ENCODE data around the gene F10. TPM values are rescaled to one million over a fixed set of nuclear protein-coding genes. Genes with fewer than 3 reads are reported as not detected.

The F10 gene
- total RNA-seq, 1 donor from 2014 or later = not detected

GRCh38 chr13:113166681-113167080, 44.1 kb downstream of the F10 start:
- no peak for DNase-seq (ENCODE audit: extremely low read depth, low read depth, low spot score)

- DNase-seq (ENCODE audit: extremely low read depth, low read depth, low spot score) = no peak
These were observed 44.6 kb downstream of the F10 start for GRCh38 chr13:113167155-113167554.

GRCh38 chr13:113167575-113167974, 45.0 kb downstream of the F10 start:
- no peak for DNase-seq (ENCODE audit: extremely low read depth, low read depth, low spot score)

DNA sequence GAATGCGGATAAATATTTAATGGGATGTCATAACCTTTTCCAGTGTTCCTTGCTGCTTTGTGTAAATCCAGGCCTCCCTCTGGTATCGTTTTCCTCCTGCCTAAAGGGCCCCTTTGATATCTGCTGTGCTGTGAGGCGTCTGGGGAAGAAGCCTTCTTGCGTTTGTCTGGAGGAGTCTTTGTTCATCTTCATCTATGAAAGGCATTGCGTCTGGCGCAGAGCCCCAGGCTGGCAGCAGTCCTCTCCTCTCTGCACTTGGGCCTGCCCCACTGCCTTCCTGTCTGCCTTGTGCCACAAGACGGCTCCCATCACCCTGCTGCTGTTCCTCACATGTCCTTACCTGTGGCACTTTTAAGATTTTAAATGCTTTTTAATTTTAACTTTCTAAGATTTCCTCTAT, 45.6 kb downstream of the F10 start:
- no peak for DNase-seq (ENCODE audit: extremely low read depth, low read depth, low spot score)

DNA sequence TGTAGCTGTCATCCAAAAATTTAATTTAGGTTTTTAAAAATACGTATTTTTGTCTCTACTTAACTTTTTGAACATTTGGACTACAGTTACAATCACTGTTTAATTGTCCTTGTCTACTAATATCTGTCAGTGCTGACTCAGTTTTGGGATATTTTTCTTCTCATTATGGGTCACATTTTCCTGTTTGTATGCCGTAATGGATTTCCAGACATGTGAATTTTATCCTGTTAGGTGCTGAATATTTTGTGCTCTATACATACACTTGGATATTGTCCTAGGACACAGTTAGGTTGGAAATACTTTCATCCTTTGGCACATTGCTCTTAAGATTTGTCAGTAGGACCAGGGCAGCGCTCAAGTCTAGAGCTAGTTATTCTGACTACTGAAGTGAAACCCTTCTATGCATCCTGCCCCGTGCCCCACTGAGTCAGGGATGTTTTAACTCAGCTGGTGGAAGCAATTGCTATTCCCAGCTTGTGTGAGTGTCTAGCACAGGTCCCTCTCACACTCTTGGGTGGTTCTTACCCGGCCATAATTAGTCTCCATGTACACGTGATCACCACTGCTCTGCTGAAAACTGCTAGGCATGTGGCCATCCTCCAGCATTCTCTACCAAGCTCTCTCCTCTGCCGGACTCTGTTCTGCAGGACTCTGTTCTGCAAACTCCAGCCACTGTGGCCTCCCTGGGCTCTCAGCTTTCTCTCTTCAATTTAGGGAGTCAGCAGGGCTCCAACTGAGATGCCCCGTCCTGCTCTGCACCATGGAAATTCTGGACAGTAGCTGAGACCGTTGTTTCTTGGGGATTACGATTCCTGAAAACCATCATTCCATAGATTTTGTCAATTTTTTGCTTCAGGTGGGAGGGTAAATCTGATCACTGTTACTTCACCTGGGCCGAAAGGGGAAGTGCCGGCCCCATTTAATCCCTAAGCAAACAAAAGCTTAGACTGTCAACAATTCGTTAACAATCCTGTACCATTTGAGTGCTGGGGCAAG, 47.0 kb downstream of the F10 start:
- no peak for DNase-seq (ENCODE audit: extremely low read depth, low read depth, low spot score)

GRCh38 chr13:113170511-113170910, 47.9 kb downstream of the F10 start:
- peak; percentile 68 for DNase-seq (ENCODE audit: extremely low read depth, low read depth, low spot score)

- no peak for DNase-seq (ENCODE audit: extremely low read depth, low read depth, low spot score)
These were observed 48.9 kb downstream of the F10 start for GRCh38 chr13:113171250-113172125.

- no peak for DNase-seq (ENCODE audit: extremely low read depth, low read depth, low spot score)
These were observed 49.9 kb downstream of the F10 start for GRCh38 chr13:113172419-113172926.

DNA sequence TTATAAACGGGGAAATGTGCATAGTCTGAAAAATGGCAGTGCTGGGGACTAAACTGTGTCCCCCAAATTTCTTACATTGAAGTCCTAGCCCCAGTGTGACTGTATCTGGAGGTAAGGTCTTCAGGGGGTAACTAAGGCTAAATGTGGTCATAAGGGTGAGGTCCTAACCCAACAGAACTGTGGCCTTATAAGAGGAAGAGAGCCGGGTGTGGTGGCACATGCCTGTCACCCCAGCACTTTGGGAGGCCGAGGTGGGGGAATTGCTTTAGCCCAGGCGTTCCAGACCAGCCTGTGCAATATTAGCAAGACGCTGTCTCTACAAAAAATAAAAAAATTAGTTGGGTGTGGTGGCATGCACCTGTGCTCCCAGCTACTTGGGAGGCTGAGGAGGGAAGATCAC, 53.7 kb downstream of the F10 start:
- DNase-seq (ENCODE audit: extremely low read depth, low read depth, low spot score) = no peak

- DNase-seq (ENCODE audit: extremely low read depth, low read depth, low spot score) = no peak
These were observed 54.2 kb downstream of the F10 start for GRCh38 chr13:113176822-113177221.

- DNase-seq (ENCODE audit: extremely low read depth, low read depth, low spot score) = no peak
These were observed 55.7 kb downstream of the F10 start for GRCh38 chr13:113178070-113178895.

DNA sequence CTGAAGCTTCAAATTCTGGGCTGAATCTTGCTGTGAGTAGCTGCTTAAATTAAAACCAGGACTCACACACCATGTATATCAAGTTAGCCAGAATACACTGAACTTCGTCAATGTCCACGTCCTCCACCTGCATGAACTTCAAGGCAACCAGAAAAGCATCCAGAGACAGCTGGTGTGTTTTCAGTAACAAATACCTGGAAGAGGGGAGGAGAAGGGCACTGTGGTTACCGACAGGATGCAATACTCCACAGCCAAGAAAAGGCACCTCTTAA, 56.2 kb downstream of the F10 start:
- DNase-seq (ENCODE audit: extremely low read depth, low read depth, low spot score) = no peak

GRCh38 chr13:113179374-113180230, 57.0 kb downstream of the F10 start:
- DNase-seq (ENCODE audit: extremely low read depth, low read depth, low spot score) = no peak

- no peak for DNase-seq (ENCODE audit: extremely low read depth, low read depth, low spot score)
These were observed 59.4 kb downstream of the F10 start for GRCh38 chr13:113182046-113182445.

- no peak for DNase-seq (ENCODE audit: extremely low read depth, low read depth, low spot score)
These were observed 61.0 kb downstream of the F10 start for GRCh38 chr13:113183450-113184129.

DNA sequence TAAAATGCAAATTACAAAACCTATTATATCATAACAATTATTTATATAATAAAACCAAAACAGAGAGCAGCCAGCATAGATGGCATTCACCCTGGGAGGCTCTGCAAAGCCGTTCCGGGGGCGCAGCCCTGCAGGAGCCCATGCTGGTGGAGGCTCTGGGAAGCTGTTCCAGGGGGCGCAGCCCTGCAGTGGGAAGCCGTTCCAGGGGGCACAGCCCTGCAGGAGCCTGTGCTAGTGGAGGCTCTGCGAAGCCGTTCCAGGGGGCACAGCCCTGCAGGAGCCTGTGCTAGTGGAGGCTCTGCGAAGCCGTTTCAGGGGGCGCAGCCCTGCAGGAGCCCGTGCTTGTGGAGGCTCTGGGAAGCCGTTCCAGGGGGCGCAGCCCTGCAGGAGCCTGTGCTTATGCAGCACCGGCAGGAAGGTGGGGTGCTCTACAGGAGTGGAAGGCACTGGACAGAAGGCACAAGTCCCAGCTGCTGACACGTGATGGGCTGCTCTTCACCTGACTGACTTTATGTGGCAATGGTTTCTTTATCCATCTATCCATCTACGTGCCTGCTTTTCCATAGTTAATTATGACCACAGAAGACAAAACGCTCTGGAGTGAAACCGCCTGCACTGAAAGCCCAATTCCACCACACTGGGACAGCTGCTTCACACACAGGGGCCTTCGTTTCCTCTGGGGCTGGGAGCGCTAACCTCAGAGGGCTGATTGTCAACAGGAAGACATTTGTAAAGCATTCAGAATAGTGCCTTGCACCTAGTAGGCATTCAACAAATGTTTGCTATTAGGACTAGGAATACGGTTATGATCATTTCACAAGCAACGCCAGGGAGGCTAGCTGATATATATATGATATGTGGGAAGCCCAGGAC, 62.2 kb downstream of the F10 start:
- DNase-seq (ENCODE audit: extremely low read depth, low read depth, low spot score) = no peak

DNA sequence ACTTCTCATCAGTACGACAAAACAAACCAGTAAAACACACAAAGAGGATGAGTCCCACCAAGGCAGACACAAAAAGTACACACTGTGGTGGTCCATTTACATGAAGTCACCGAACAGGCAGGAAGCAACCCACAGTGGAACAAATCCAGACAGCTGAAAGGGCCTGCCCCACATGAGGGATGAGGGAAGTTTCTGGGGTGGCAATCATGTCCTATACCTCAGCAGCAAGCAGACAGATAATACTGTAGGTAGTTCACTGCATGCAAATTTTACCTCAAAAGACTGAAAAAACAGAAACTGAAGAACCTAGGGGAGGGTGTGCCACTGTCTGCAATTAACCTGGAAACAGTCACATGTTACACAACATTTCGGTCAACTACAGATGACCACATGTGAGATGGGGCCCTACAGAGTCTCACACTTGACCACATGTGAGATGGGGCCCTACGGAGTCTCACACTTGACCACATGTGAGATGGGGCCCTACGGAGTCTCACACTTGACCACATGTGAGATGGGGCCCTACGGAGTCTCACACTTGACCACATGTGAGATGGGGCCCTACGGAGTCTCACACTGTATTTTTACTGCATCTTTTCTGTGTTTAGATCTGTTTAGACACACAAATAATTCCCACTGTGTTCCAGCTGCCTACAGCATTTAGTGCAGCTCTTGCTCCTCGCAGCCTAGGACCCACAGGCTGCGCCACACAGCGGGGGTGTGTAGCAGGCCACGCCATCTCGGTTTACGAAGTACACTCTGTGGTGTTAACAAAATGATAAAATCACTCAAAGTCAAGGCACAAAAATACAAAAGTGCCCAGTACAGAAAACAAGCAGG, 63.7 kb downstream of the F10 start:
- DNase-seq (ENCODE audit: extremely low read depth, low read depth, low spot score) = no peak
